ENCODE results near the gene NHP2. TPM values are rescaled to one million over a fixed set of nuclear protein-coding genes. Genes with fewer than 3 reads are reported as not detected.

The NHP2 gene
- total RNA-seq: 100 to 1,000 TPM in 1 of 2 donors, 10 to 100 TPM in 1; 65.0 to 105 TPM
- polyA plus RNA-seq (ENCODE audit: insufficient read length in 6 of 6): 100 to 1,000 TPM in 2 of 6 donors, 10 to 100 TPM in 4; 85.6 to 116 (median 97.5) TPM
- long read RNA-seq, donor 1, transcript NHP2-201 (4 exons, 865 nt): major isoform, 131 of 140 reads
- long read RNA-seq, donor 1, transcript NHP2-202 (3 exons, 599 nt): minor isoform, 6 of 140 reads
- long read RNA-seq, donor 1, partial matches to known transcripts: 0 of 140 reads
- long read RNA-seq, donor 1, other reads (novel, unspliced or antisense): 0 of 140 reads
- long read RNA-seq, donor 2, transcript NHP2-201 (4 exons, 865 nt): major isoform, 124 of 147 reads
- long read RNA-seq, donor 2, transcript NHP2-202 (3 exons, 599 nt): minor isoform, 13 of 147 reads
- long read RNA-seq, donor 2, transcript NHP2-204 (2 exons, 566 nt): minor isoform, 8 of 147 reads
- long read RNA-seq, donor 2, partial matches to known transcripts: 0 of 147 reads
- long read RNA-seq, donor 2, other reads (novel, unspliced or antisense): 0 of 147 reads
- long read RNA-seq, donor 3, transcript NHP2-201 (4 exons, 865 nt): major isoform, 109 of 116 reads
- long read RNA-seq, donor 3, transcript NHP2-202 (3 exons, 599 nt): minor isoform, 5 of 116 reads
- long read RNA-seq, donor 3, partial matches to known transcripts: 0 of 116 reads
- long read RNA-seq, donor 3, other reads (novel, unspliced or antisense): 0 of 116 reads
- long read RNA-seq, donor 4, transcript NHP2-202 (3 exons, 599 nt): minor isoform, 12 of 98 reads
- long read RNA-seq, donor 4, transcript NHP2-201 (4 exons, 865 nt): major isoform, 84 of 98 reads
- long read RNA-seq, donor 4, partial matches to known transcripts: 0 of 98 reads
- long read RNA-seq, donor 4, other reads (novel, unspliced or antisense): 1 of 98 reads
- long read RNA-seq, donor 5, transcript NHP2-201 (4 exons, 865 nt): major isoform, 115 of 122 reads
- long read RNA-seq, donor 5, partial matches to known transcripts: 0 of 122 reads
- long read RNA-seq, donor 5, other reads (novel, unspliced or antisense): 0 of 122 reads
- long read RNA-seq, donor 6, transcript NHP2-202 (3 exons, 599 nt): minor isoform, 8 of 134 reads
- long read RNA-seq, donor 6, transcript NHP2-201 (4 exons, 865 nt): major isoform, 110 of 134 reads
- long read RNA-seq, donor 6, partial matches to known transcripts: 14 of 134 reads
- long read RNA-seq, donor 6, other reads (novel, unspliced or antisense): 0 of 134 reads
- long read RNA-seq, donor 7, transcript NHP2-201 (4 exons, 865 nt): major isoform, 62 of 73 reads
- long read RNA-seq, donor 7, partial matches to known transcripts: 5 of 73 reads
- long read RNA-seq, donor 7, other reads (novel, unspliced or antisense): 0 of 73 reads
- long read RNA-seq, donor 8, transcript NHP2-201 (4 exons, 865 nt): major isoform, 83 of 94 reads
- long read RNA-seq, donor 8, transcript NHP2-202 (3 exons, 599 nt): minor isoform, 9 of 94 reads
- long read RNA-seq, donor 8, partial matches to known transcripts: 0 of 94 reads
- long read RNA-seq, donor 8, other reads (novel, unspliced or antisense): 0 of 94 reads
- long read RNA-seq, donor 9, partial matches to known transcripts: 0 of 2 reads
- long read RNA-seq, donor 9, other reads (novel, unspliced or antisense): 0 of 2 reads
- long read RNA-seq, donor 10, transcript NHP2-202 (3 exons, 599 nt): minor isoform, 8 of 233 reads
- long read RNA-seq, donor 10, transcript NHP2-201 (4 exons, 865 nt): major isoform, 225 of 233 reads
- long read RNA-seq, donor 10, partial matches to known transcripts: 0 of 233 reads
- long read RNA-seq, donor 10, other reads (novel, unspliced or antisense): 0 of 233 reads
- long read RNA-seq, donor 11, transcript NHP2-201 (4 exons, 865 nt): major isoform, 116 of 132 reads
- long read RNA-seq, donor 11, transcript NHP2-202 (3 exons, 599 nt): minor isoform, 8 of 132 reads
- long read RNA-seq, donor 11, partial matches to known transcripts: 5 of 132 reads
- long read RNA-seq, donor 11, other reads (novel, unspliced or antisense): 0 of 132 reads
- long read RNA-seq, donor 12, transcript NHP2-201 (4 exons, 865 nt): major isoform, 86 of 91 reads
- long read RNA-seq, donor 12, partial matches to known transcripts: 0 of 91 reads
- long read RNA-seq, donor 12, other reads (novel, unspliced or antisense): 0 of 91 reads

DNA sequence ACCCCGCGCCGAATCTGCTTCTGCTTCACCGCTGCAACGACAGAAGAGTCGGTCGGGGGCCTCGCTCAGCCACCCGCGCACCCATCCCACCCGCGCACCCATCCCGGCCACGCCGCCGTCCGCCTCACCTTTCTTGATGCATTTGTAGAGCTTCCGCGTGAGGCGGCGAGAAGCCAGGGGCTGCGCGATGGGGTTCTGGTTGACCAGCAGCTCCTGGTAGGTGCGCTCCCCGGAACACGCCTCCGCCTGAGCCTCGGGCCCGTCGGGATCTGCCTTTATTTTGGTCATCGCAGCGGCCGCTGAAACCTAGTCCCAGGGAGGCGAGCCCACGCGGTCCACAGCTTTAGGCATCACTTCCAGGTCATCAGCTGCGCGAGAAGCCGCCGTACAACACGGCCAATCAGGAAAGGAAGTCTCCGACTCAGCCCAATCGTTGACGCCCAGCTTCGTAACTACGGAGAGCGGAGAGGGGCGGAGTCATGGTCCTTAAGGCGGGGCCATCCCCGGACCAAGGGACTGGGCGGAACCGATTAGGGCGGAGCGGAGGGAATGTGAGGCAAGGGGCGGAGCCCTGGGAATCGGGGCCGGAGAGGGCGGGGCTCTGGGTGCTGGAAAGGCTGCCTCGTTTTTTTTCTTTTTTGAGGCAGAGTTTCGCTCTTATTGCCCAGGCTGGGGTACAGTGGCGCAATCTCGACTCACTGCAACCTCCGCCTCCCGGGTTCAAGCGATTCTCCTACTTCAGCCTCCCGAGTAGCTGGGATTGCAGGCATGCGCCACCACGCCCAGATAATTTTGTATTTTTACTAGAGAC, at the start of gene NHP2:
Gene NHP2, minus strand, starts transcription at position 356 of the 811 bp plus-strand sequence. Its CDS starts 68 bp downstream, at position 288.
- Histone ChIP-seq H3K27ac (peak within 1 kb of the TSS; percentile 16 to 80), H3K9me3 (no peaks in the 10 kb centered on the region), H3K36me3 (peaks cover 0 to 30% of the 10 kb centered on the region in 2 donors), H3K4me1 (peaks cover 9 to 17% of the 10 kb centered on the region in 2 donors), H3K4me3 (peak within 1 kb of the TSS; percentile 75 to 87), H3K27me3 (no peaks in the 10 kb centered on the region)
- DNase-seq: peak; percentile 97 to 99 (median 99)
- intact Hi-C loops (cut with DNase I): no loop called here
- peak; percentile 100 for ATAC-seq
- TF ChIP-seq CTCF (IDR thresholded peaks at IDR 0.05): no peak

- H3K4me3 ChIP-seq: no peak overlapping the region
- no peaks in the 10 kb centered on the region for H3K27me3 ChIP-seq
- no peaks in the 10 kb centered on the region for H3K9me3 ChIP-seq
- DNase-seq (no peak), ATAC-seq (no peak)
- no peak for TF ChIP-seq CTCF (IDR thresholded peaks at IDR 0.05)
- peaks cover 0 to 16% of the 10 kb centered on the region in 2 donors for H3K36me3 ChIP-seq
- no peak overlapping the region for H3K27ac ChIP-seq
- intact Hi-C loops (cut with DNase I): no loop called here
- peaks cover 17 to 41% of the 10 kb centered on the region in 2 donors for H3K4me1 ChIP-seq
Observed at GRCh38 chr5:178202541-178202940, 48.9 kb upstream of the NHP2 start.

DNA sequence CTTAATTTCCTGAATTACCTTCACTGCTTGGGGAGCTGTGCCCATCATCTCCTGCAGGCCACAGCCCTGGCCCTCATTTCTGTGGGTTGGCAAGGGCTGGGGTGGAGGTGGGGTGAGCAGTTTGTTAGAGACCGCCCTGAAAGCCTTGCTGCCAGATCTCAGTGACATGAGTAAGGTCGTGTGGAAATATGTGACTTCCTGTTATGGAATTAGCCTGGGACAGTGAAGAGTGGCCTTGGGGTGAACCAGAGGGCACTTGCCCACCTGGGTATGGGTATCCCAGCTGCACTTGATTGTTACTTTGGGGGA, 48.2 kb upstream of the NHP2 start:
- no peak for ATAC-seq
- no peak for DNase-seq
- no peak for TF ChIP-seq CTCF (IDR thresholded peaks at IDR 0.05)
- H3K27ac ChIP-seq: no peak overlapping the region
- no peaks in the 10 kb centered on the region for H3K9me3 ChIP-seq
- peaks cover 0 to 10% of the 10 kb centered on the region in 2 donors for H3K36me3 ChIP-seq
- peaks cover 13 to 34% of the 10 kb centered on the region in 2 donors for H3K4me1 ChIP-seq
- intact Hi-C loops (cut with DNase I): no loop called here
- H3K4me3 ChIP-seq: no peak overlapping the region
- no peaks in the 10 kb centered on the region for H3K27me3 ChIP-seq
